GM21717 (cell line): ENCODE measurements around the gene BCR.

Source experiments
- ATAC-seq: cut with Tn5 transposase; IDR thresholded peaks from one replicate; pipeline ENCODE4 v1.9.1; 2021; ENCODE audit warnings: mild to moderate bottlenecking, moderate library complexity; ENCODE audit not compliant: unreplicated experiment

Gene BCR

GRCh38 chr22:23272834-23273233 is 92.5 kb downstream of the BCR start:
- ATAC-seq, result no peak

GRCh38 chr22:23273445-23274145 is 93.3 kb downstream of the BCR start:
- ATAC-seq, result no peak

GRCh38 chr22:23274146-23274526 is 93.8 kb downstream of the BCR start:
- ATAC-seq, result no peak

GRCh38 chr22:23274891-23275694 is 94.8 kb downstream of the BCR start:
- ATAC-seq, result no peak

- ATAC-seq, result no peak
Measured at GRCh38 chr22:23275751-23276150, 95.4 kb downstream of the BCR start.

- ATAC-seq, result no peak
Measured at GRCh38 chr22:23276656-23277582, 96.6 kb downstream of the BCR start.

- ATAC-seq, result no peak
Measured at GRCh38 chr22:23277583-23278295, 97.4 kb downstream of the BCR start.

GRCh38 chr22:23278883-23279675 is 98.8 kb downstream of the BCR start:
- no peak for ATAC-seq

GRCh38 chr22:23279781-23280180 is 99.5 kb downstream of the BCR start:
- no peak for ATAC-seq

GRCh38 chr22:23280356-23281052 is 100.2 kb downstream of the BCR start:
- ATAC-seq, result no peak

- ATAC-seq, result no peak
Measured at GRCh38 chr22:23281053-23281405, 100.7 kb downstream of the BCR start.

- no peak for ATAC-seq
Measured at GRCh38 chr22:23281406-23282088, 101.2 kb downstream of the BCR start.

GRCh38 chr22:23282089-23282501 is 101.8 kb downstream of the BCR start:
- ATAC-seq, result no peak

- ATAC-seq, result no peak
Measured at GRCh38 chr22:23282516-23282915, 102.2 kb downstream of the BCR start.

GRCh38 chr22:23282986-23283385 is 102.7 kb downstream of the BCR start:
- ATAC-seq, result no peak

- no peak for ATAC-seq
Measured at GRCh38 chr22:23283591-23284503, 103.5 kb downstream of the BCR start.

- ATAC-seq, result no peak
Measured at GRCh38 chr22:23284504-23285033, 104.3 kb downstream of the BCR start.
